ENCODE measurements around the gene CGA.

DNA sequence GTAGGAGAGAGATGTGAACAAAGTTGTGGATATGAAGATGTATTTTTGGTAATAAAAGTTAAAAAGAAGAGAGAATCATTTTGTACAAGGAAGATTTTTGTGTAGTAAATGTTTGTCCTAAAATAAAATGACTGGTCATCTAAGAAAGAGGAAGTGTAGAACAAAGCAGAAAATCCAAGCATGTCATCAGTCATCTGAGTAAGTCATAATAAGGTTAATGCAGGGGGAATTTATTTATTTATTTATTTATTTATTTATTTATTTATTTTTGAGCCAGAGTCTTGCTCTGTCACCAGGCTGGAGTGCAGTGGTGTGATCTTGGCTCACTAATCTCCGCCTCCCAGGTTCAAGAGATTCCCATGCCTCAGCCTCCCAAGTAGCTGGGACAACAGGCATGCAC is 15.7 kb upstream of the CGA start:
- TF ChIP-seq CTCF (IDR thresholded peaks at IDR 0.05) (no peak), EZH2 (IDR thresholded peaks at IDR 0.05; ENCODE audit: borderline replicate concordance, insufficient read depth, low read depth, low read length, poor library complexity, severe bottlenecking) (no peak)
